HG02852 (cell line): ENCODE measurements around the gene RUNDC1.

Experiments
- ATAC-seq: cut with Tn5 transposase; IDR thresholded peaks from one replicate; pipeline ENCODE4 v1.9.1; 2021; ENCODE audit warnings: mild to moderate bottlenecking, moderate library complexity; ENCODE audit not compliant: unreplicated experiment

The RUNDC1 gene

GRCh38 chr17:43018008-43018853 lies 37.9 kb downstream of the RUNDC1 start:
- ATAC-seq = no peak

- no peak for ATAC-seq
Measured at GRCh38 chr17:43018932-43019331, 38.6 kb downstream of the RUNDC1 start.

GRCh38 chr17:43019418-43019817 lies 39.1 kb downstream of the RUNDC1 start:
- no peak for ATAC-seq

GRCh38 chr17:43020030-43020621 lies 39.8 kb downstream of the RUNDC1 start:
- no peak for ATAC-seq

GRCh38 chr17:43020789-43021740 lies 40.7 kb downstream of the RUNDC1 start:
- ATAC-seq = no peak

GRCh38 chr17:43021741-43022512 lies 41.6 kb downstream of the RUNDC1 start, which contains the start of gene VAT1:
Gene VAT1 (minus strand): TSS chr17:43022385. CDS start chr17:43022322, 63 bp downstream.
- peak; percentile 42 for ATAC-seq

GRCh38 chr17:43024407-43025289 lies 44.3 kb downstream of the RUNDC1 start, which contains the start of gene RND2:
Gene RND2 (plus strand): TSS chr17:43025231. CDS start chr17:43025348, 117 bp downstream.
- ATAC-seq = no peak

GRCh38 chr17:43025290-43025657 lies 44.9 kb downstream of the RUNDC1 start:
- ATAC-seq = no peak

GRCh38 chr17:43025766-43026537 lies 45.6 kb downstream of the RUNDC1 start:
- ATAC-seq = no peak

- ATAC-seq = no peak
Measured at GRCh38 chr17:43026595-43026994, 46.2 kb downstream of the RUNDC1 start.

GRCh38 chr17:43027091-43028032 lies 47.0 kb downstream of the RUNDC1 start:
- ATAC-seq = no peak

GRCh38 chr17:43028221-43028861 lies 48.0 kb downstream of the RUNDC1 start:
- no peak for ATAC-seq

GRCh38 chr17:43030137-43030767 lies 49.9 kb downstream of the RUNDC1 start:
- ATAC-seq = no peak

GRCh38 chr17:43031666-43032065 lies 51.3 kb downstream of the RUNDC1 start:
- ATAC-seq = no peak

- ATAC-seq = no peak
Measured at GRCh38 chr17:43033948-43034881, 53.9 kb downstream of the RUNDC1 start.
